ENCODE measurements around the gene IQSEC1.

IQSEC1 gene

DNA sequence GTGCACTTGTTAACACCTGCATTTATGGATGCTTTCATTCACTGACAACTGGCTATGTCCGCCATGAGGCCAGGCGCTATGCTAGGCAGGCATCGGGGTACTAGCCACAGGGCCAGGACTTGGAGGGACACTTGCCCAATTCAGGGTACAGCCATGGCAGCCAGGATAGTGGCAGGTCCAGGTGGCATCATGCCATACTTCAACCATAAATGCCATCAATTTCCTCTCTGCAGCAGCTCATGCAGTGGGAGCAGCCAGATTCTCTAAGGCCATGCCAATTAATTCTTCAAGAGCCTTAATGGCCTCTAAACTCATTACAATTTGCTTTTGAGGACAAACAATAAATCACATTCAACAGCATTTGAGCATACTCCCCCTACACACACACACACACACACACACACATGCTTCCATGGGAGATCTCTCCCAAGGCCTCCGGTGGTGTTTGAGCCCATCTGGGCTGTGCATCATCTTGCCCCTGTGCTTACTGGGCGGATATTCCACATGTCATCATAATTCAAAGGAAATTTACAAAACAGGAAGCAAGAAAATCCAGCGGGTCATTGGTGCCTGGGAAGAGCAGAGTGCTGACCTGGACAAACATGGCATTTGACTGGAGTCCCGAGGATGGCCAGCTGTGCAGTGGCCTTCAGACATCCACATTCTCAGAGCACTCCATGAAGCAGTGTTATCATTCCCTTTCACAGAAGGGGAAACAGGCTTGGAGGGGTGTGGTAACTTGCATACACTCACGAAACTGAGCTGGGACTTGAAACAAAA lies 109.1 kb downstream of the IQSEC1 start:
- no peak for DNase-seq

DNA sequence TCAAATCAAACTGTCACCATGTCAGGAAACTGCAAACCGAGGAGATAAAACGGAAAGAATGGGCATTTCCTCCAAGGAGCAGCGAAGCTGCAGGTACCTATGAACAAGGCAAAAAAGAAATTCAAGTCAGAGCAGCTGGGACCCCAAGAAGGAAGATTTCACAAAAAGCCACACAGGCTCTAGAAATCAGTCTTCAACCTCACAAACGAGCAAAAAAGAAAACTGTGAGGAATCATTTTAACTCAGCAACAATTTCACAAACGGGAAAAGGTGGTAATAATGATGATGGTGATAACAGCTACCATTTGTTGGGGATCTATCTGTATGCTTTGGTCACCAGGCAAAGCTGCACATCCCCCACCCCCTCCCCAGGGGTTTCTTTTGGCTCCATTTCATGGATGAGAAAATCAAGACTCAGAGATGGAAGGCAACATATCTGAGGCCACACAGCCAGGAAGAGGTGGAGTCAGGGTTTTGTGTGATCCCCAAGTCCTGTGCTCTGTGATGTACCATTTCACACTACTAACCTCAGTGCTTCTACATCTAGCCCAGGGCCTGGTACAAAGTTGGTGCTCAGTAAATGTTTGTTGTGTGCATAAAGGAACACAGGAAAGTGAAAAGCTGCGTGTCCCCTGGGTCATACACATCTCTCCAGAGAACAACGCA lies 109.9 kb downstream of the IQSEC1 start:
- no peak for DNase-seq

DNA sequence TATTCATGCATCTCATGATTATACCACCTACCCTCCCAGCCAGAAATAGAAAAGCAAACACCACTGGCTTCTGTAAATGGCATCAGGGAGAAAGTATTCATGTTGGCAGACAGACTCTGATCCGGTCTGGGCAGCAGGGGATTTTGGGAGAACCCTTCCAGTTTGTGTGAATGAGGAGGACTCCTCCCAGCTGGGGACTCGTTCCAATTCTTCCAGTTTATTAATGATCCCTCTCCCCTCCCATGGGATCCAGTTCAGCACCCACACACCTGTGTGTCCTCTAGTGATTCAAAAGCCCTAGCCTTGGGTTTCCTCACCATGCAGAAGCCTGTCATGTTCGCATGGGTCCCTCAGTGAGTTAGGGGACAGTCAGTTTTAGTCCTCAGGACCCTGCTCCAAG lies 110.9 kb downstream of the IQSEC1 start:
- DNase-seq = no peak

DNA sequence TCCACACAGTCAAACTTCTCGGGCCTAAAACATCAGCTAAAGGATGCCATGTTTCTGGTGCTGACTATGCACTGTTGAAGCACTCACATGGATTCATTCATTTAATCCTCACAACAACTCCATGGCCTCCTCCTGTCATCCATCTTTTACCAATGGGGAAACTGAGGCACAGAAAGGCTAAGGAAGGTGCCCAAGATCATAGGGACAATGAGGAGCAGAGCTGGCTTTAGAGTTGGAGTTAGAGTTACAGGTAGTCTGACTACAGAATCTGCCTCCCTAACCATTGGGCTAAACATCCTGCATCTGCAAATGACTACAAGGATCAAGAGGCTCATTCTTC lies 111.6 kb downstream of the IQSEC1 start:
- no peak for DNase-seq

DNA sequence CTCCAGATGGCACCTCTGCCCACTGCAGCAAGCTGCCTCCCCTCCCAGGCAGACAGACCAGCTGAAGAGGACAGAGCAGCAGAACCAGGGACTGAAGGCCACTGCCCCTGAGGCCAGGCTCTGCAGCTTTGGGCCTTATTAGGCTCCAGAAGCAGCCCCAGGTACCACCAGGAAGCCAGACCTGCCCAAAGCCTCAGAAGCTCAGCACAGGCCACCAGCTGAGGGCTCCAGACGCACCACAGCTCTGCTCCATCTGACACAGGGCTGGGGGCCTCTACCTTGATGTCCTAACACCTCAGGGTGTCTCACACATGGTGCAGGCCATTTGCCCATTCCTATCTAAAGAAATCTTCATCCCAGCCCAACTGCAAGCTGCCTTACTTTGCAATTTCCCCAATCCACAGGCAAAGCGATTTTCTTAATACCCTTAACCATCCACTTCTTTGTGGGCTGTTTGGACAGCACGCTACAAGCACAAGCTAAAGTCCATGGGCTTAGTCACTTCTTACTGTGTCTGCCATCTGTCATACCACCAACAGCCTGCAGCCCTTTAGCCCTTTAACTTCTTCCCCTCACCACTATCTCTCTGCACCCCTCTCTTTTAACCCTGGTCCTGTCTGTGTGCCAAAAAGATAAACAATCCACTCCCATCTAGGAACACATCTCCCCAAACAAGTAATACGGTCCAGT lies 112.1 kb downstream of the IQSEC1 start:
- DNase-seq = no peak

DNA sequence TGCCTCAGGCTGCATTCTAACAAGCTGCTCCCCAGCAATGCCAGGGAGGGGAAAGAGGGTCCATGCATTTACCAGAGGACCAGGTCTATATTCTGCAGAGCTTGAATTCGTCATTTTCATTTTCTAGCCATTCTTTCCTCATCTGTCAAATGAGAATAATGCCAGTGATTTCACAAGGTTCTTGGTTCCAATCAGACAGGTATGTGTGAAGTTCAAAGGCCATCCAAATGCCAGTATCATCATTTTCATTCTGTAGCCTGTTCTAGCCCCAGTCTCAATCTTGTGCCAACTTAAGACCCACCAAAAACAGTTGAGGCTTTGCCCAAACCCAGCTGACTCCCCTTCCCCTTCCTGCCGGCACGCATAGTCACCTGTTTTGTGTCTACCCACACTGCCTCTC lies 112.7 kb downstream of the IQSEC1 start:
- no peak for DNase-seq

DNA sequence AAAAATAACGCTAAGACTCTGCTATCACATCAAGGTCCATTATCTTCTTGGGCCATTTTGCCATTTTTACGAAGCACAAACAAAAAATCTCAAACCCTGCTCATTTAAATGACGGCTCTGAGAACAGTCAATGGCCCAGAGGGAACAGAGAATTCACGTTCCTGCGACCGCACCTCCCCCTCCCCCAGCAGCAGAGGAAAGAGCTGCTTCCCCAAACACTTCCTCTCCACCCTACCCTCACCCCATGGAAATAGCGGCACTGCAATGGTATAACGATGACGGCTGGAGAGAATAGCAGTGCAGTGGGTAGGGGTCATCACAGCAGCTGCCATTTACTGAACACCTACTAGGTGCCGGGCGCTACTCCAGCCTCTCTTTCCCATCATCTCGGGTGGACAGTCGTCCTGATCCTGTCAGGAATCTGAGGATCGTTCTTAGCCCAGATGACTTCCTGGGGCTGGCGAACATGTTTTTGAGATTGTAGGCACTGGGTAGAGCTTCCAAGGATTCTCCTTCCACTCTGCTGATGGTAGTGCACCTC lies 113.3 kb downstream of the IQSEC1 start:
- DNase-seq = no peak

DNA sequence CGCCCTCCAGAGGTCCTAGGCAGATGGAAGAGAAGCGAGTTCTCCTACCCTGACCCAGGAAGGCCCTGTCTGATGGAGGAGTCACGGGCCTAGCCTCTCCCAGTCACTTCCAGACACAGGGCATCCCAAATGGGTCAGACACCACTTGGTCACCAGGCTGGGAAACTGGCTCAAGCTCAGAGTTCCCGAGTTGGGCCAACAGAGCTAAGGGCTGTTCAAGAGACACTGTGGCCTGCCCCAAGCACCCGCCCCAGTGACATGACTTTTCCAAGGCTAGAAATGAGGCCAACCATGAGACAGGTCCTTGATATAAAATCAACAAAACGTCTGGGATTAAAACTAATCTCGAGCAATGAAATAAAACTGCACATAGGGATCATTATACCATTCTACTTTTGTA lies 113.8 kb downstream of the IQSEC1 start:
- DNase-seq = no peak

DNA sequence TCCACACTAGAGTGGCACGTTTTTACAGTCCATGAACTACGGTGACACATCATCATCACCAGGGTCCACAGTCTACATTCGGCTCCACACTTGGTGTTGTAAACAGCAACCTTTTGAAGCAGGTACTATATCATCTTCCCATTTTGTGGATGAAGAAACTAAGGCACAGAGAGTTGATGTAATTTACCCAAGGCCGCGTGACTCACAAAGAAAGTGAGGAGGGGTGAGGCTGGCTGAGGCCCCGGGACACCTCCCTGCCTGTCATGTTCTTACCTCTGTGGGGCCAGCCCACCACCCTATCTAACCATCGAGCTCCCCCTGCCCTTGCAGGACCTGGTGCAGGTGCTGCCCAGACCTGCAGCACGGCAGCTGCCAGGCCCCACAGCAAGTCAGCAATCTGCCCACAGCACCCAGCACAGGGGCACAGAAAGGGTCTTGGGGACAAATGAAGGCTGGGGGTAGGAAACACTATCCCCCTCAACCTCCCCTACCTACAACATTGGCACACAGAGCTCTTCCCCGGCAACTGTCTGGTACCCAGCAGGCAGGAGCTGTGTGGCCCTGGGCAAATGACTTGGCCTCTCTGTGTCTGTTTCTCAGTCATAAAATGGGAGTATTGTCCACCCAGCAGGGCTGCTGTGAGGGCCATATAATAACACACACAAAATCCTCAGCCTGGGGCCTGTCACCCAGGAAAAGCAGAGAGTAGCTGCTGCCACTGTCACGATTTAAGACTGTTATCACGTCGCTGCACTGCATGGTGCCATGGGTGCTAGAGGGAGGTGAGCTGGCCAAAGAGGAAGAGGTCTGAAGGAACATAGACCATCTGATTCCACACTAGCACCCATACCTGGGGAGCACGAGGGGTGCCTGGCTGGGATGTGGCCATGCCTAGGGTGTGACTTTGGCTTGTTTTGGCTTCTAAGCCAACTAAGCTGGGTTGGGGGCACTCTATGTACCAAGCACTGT lies 115.1 kb downstream of the IQSEC1 start:
- no peak for DNase-seq

DNA sequence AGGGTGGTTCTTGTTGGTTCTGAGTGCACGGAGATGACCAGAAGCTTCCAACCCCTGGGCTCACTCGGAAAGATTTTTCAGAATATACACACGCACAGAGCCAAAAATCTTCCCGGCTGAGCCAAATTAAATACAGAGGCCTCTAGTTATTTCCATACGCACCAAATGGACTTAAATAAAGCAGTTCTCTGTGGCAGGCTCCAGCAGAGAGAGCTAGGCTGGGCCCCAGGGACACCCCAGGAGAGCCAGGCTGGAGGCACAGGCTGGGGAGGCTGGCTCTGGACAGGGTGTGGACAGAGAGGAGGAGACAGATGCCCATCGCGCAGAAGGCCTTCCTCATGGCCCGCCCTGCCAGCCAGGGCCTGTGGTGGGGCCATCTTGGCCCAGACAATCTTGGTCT lies 115.9 kb downstream of the IQSEC1 start:
- DNase-seq = no peak

DNA sequence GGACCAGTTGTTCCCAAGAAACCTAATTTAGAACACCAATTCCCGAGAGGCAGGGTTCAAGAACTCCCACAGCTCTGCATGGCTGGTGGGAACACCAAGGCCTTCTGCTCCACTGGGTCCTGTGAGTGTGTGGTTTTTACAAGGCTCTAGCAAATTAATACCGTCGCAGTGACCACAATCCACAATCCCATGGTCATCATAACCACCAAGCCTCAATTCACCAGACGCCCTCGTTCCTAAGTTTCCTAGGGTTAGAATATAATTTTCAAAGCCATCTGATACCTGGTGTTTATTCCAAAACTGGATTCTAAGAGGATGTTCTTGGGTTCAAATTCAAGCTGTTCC lies 116.9 kb downstream of the IQSEC1 start:
- no peak for DNase-seq

DNA sequence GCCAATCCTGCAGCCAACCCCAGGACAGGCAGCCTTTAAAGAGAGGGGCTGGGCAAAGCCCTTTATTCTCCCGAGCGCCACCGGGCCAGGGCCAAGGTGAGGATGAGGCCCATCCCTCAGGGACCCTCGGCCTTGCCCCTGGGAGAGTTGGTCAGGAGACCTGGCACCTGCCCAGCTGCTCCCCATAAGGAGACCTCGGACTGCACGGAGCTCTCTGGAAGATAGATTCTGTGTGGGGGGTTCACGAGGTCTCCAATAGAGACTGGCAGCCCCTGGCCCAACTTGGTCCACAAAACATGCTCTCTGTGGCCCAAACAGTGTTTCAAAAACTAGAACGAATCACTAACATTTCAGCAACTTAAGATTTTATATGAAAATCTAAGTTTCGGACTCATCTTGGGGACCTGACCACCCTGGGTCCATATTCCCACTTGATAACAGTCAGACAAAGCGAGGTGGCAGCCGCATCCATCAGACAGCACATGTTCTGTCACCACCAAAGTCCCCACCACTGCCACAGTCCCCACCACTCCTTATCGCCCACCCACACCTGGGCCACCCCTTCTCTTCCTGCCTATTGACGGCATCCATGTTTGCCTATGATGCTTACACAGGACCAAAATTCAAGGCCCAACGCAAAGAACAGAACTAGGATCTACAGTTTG lies 117.4 kb downstream of the IQSEC1 start:
- DNase-seq = no peak

DNA sequence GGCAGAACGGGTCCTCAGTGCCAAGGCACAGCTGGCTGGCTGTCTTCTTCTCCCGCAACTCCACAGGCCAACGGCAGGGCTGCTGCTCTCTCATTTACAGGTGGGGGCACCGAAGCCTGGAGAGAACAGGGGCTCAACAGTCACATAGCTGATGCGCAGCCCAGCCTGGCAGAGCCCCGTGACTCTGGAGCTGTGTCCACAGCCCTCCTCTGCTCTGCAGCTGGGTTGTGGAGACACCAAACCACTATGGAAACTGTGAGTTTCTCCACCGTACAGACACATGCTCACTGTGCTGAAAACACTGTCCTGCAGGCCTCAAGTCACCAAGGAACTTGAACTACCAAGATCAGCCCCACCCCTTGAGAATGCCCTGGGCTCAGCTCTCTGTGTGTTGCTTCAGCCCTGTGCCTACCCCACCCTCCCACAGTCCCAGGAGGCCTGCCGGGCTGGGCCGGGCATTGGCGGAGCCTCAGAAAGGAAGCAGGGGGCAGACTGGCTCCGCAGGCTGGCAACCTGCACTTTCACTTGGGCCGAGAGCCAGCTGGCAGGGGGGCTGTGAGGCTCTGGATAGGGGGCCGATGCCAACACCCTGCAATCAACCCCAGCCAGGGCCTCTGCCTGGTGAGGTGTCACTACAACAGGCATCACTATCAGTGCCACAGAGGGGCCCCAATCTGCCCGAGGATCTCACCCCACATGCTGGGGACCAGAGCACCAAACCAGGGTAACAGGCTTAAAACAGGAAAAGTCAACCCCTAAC lies 118.2 kb downstream of the IQSEC1 start:
- peak in 1 of 2 experiments; percentile 41 for DNase-seq

DNA sequence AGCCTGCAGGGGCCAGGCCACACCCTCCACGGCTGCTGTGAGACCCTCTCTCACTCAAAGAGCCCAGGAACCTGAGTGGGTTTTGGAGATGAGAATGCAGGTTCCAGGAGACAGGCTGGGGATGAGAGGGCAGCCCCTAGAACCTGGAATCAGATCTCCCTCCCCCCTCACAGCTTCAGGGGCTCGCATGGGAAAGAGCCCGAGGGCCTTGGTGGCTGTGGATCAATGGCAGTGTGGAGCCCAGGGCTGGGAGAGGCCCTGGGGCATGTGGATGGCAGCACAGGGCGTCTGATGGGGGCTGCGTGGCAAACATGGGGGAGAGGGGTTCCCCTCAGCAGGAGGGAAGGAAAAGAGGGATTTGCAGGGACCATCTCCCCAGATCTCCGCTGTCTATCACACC lies 119.0 kb downstream of the IQSEC1 start:
- DNase-seq = no peak

DNA sequence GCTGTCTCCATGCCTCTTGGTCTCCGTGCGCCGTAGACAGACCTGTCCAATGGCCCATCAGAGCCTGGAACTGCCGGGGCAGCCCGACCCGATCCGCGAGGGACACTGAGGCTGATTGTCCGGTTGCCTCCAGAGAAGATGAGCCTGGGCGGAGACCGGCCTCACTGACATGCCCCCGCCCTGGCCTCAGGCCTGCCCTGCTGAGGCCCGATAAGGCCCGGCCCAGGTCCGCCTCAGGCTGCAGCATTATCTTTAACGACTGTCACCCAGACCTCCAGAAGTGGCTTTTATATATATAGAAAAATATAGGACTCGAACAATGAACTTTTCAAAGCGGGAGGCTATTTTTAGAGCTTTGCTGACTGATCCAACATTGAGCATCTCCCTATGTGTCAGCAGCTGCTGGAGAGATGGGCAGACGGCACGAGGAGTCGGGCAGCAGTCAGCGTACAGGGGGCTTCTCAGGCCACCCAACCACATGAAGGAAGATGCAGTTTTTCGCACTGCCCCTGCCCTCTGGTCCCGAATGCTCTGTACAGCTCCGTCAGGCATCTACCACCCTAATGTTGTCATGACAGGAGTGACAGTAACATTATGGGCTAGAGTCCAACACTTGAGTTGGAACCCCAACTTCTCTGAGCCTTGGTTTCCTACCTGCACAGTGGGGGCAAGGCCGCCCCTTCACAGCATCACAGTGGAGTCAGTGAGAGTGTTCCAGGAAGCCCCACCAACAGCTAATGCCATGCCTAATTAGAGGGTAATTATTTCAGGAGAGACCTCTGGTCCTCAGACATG lies 119.8 kb downstream of the IQSEC1 start:
- no peak for DNase-seq

DNA sequence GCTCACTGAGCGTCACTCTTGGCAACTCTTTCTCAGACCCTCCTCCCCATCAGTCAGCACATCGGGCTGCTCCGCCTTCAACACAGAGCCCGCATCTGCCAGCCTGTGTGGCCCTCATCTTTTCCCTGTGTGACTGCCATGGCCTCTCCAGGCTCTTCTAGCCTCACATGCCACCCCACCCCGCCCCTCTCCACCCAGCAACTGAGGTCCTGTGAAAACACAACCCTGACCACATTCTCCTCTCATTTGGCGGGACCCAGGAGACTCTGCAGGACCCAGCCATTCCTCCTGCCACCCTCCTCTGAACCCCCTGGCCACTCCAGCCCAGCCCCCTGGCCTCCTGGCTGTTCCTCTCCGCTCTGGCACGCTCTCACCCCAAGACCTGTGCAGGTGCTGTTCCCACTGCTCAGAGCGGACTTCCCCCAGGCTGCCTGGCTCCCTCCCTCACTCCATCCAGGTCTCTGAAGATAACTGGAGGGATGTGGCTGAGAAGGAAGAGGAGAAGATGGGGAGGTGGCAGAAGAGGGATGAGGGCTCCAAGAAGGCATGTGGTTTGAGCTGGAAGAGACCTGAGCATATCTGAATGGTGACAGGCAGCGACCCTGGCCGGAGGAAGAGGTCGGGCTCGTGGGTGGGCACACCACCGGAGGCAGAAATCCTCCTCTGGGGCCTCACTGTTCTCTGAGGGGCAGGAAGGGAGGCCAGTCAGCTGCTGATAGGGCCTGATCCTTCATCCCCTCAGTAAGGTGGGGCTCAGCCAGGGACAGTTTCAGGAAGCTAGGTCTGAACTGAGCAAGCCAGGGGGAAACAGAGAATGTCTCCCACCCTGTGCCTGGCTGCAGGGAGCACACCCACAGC lies 120.7 kb downstream of the IQSEC1 start:
- no peak for DNase-seq

DNA sequence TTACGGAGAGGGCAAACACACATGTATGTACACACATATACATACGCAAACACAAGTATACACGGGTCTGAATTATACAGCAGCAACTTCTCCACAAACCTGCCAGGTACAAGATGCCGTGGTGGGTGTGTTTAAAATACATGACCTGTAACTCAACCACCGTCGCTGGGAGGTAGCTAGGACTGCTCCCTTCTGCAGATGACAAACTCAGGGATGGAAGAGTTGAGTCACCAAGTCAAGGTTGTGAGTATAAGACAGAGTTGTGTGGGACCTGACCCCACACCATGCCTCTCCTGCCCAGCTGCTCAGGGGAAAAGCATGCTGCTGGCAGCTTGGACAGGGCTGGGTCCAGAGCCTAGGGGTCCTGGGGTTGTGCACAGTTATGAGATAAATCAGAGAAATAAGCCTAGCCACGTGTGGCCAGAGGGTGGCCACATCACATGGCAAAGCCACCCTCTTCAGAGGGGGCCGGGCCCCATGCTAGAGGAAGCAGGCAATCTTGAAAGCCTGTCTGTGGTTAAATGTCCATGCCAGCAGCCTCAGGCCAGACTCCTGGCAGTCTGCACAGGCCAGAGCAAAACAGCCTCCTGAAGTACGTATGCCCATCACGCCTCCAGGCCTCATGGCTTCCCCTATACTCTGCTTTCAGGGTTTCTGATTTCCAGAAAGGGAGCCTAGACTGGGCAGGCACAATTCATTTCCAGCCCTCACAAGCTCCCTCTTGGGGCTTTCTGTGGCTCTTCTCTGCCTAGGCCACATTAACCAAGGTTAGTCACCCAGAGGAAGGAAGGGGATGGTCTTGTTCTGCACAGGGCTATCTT lies 124.1 kb downstream of the IQSEC1 start:
- no peak for DNase-seq

DNA sequence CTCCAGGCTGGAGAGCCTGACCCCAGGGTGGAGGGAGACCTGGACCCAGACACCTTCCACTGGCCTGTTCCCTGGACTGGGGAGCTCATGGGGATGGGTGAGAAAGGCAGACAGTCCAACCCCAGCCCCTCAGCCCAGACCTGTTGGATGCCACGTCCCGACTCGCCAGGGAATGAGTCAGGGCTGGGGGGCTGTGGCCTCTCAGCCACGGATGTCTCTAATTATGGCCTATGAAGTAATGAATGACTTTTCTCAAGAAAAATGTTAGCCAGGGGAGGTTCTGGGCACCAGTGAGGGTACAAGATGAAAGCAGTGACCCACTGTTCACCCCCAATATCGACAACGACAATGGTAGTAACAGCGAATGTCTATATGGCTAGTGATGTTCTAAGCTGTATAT lies 124.9 kb downstream of the IQSEC1 start:
- DNase-seq = no peak
